ENCODE data around the gene CASP8.
"Not testable (repeated sequence)": the region's sequence is repeated elsewhere in the genome, so short reads cannot be mapped to it uniquely, and the experiment has no call there.

The CASP8 gene

GRCh38 chr2:201271917-201272316 lies 11.6 kb downstream of the CASP8 start:
- no peak for DNase-seq

- DNase-seq: no peak
These were observed 13.1 kb downstream of the CASP8 start for GRCh38 chr2:201273330-201273983.

- no peak for DNase-seq
These were observed 14.7 kb downstream of the CASP8 start for GRCh38 chr2:201275069-201275468.

- DNase-seq: no peak
These were observed 15.7 kb downstream of the CASP8 start for GRCh38 chr2:201275990-201276389.

- DNase-seq: no peak
These were observed 16.2 kb downstream of the CASP8 start for GRCh38 chr2:201276511-201276910.

- DNase-seq: no peak
These were observed 18.7 kb downstream of the CASP8 start for GRCh38 chr2:201279079-201279478.

GRCh38 chr2:201280191-201281040 lies 20.1 kb downstream of the CASP8 start:
- no peak for DNase-seq

GRCh38 chr2:201285499-201285898 lies 25.2 kb downstream of the CASP8 start:
- no peak for DNase-seq

- DNase-seq: not testable (repeated sequence)
These were observed 30.3 kb downstream of the CASP8 start for GRCh38 chr2:201290457-201291148.

- no peak for DNase-seq
These were observed 38.2 kb downstream of the CASP8 start for GRCh38 chr2:201298462-201299052.

- DNase-seq: not testable (repeated sequence)
These were observed 39.6 kb downstream of the CASP8 start for GRCh38 chr2:201299929-201300328.

GRCh38 chr2:201307876-201308275 lies 47.5 kb downstream of the CASP8 start:
- DNase-seq: no peak

GRCh38 chr2:201308914-201309313 lies 48.6 kb downstream of the CASP8 start:
- DNase-seq: no peak

- DNase-seq: no peak
These were observed 53.0 kb downstream of the CASP8 start for GRCh38 chr2:201313362-201313761.

- no peak for DNase-seq
These were observed 59.2 kb downstream of the CASP8 start for GRCh38 chr2:201319511-201319910.

GRCh38 chr2:201320257-201320656 lies 59.9 kb downstream of the CASP8 start:
- no peak for DNase-seq

- no peak for DNase-seq
These were observed 60.4 kb downstream of the CASP8 start for GRCh38 chr2:201320701-201321100.

- no peak for DNase-seq
These were observed 62.4 kb downstream of the CASP8 start for GRCh38 chr2:201322772-201323171.

- no peak for DNase-seq
These were observed 67.3 kb downstream of the CASP8 start for GRCh38 chr2:201327678-201328077.

GRCh38 chr2:201329409-201329808 lies 69.1 kb downstream of the CASP8 start:
- DNase-seq: no peak

Data from activated CD4-positive, alpha-beta T cell treated with anti-CD3 and anti-CD28 coated beads, Interleukin-2, amount 50 U/mL, for 48 hours (primary cell).